ENCODE results near the gene MED10.

Gene MED10

GRCh38 chr5:6393596-6394194 is 15.3 kb upstream of the MED10 start:
- H3F3A ChIP-seq (ENCODE audit: insufficient read depth, low read length): no peaks in the 10 kb centered on the region
- TF ChIP-seq CTCF (IDR thresholded peaks at IDR 0.05; ENCODE audit: low read length): no peak
- no peak for TF ChIP-seq EZH2 (IDR thresholded peaks at IDR 0.05; ENCODE audit: borderline replicate concordance, low read length)
- H3K79me2 ChIP-seq (ENCODE audit: insufficient read depth, low read length): no peaks in the 10 kb centered on the region
- no peak overlapping the region for H2AFZ ChIP-seq (ENCODE audit: low read length)
- no peak overlapping the region for H3K27ac ChIP-seq (ENCODE audit: low read depth, low read length, poor library complexity, severe bottlenecking)
- peaks cover 5% of the 10 kb centered on the region; the same call in 1 of the 2 replicates for H3K27me3 ChIP-seq (ENCODE audit: insufficient read depth, low read length)
- no peak overlapping the region for H3K4me3 ChIP-seq (ENCODE audit: low read depth, low read length, poor library complexity, severe bottlenecking)
- H3K9me3 ChIP-seq (ENCODE audit: low read length): no peaks in the 10 kb centered on the region
- H4K20me1 ChIP-seq (ENCODE audit: insufficient read depth, low read length): no peaks in the 10 kb centered on the region
- no peaks in the 10 kb centered on the region for H3K9me2 ChIP-seq (ENCODE audit: low read depth, low read length)
- no peaks in the 10 kb centered on the region for H3K36me3 ChIP-seq (ENCODE audit: insufficient read depth, low read length)
- H3K4me2 ChIP-seq (ENCODE audit: low read length): no peak overlapping the region
- H3K9ac ChIP-seq (ENCODE audit: low read length): no peak overlapping the region
- H3K4me1 ChIP-seq (ENCODE audit: insufficient read depth, low read length, severe bottlenecking): no peaks in the 10 kb centered on the region

- Histone ChIP-seq H3K9ac (ENCODE audit: low read length) (no peak overlapping the region), H3K79me2 (ENCODE audit: insufficient read depth, low read length) (no peaks in the 10 kb centered on the region), H2AFZ (ENCODE audit: low read length) (no peak overlapping the region), H4K20me1 (ENCODE audit: insufficient read depth, low read length) (no peaks in the 10 kb centered on the region), H3F3A (ENCODE audit: insufficient read depth, low read length) (no peaks in the 10 kb centered on the region), H3K27ac (ENCODE audit: low read depth, low read length, poor library complexity, severe bottlenecking) (no peak overlapping the region), H3K4me2 (ENCODE audit: low read length) (no peak overlapping the region), H3K4me3 (ENCODE audit: low read depth, low read length, poor library complexity, severe bottlenecking) (no peak overlapping the region), H3K36me3 (ENCODE audit: insufficient read depth, low read length) (no peaks in the 10 kb centered on the region), H3K4me1 (ENCODE audit: insufficient read depth, low read length, severe bottlenecking) (no peaks in the 10 kb centered on the region), H3K9me2 (ENCODE audit: low read depth, low read length) (no peaks in the 10 kb centered on the region), H3K27me3 (ENCODE audit: insufficient read depth, low read length) (no peaks in the 10 kb centered on the region; the same call in 1 of the 2 replicates), H3K9me3 (ENCODE audit: low read length) (no peaks in the 10 kb centered on the region)
- no peak for TF ChIP-seq EZH2 (IDR thresholded peaks at IDR 0.05; ENCODE audit: borderline replicate concordance, low read length)
- no peak for TF ChIP-seq CTCF (IDR thresholded peaks at IDR 0.05; ENCODE audit: low read length)
These were observed 14.2 kb upstream of the MED10 start for GRCh38 chr5:6392561-6392960.

- no peak overlapping the region for H3K9ac ChIP-seq (ENCODE audit: low read length)
- no peaks in the 10 kb centered on the region for H3K79me2 ChIP-seq (ENCODE audit: insufficient read depth, low read length)
- H3K36me3 ChIP-seq (ENCODE audit: insufficient read depth, low read length): no peaks in the 10 kb centered on the region
- no peaks in the 10 kb centered on the region for H3K4me1 ChIP-seq (ENCODE audit: insufficient read depth, low read length, severe bottlenecking)
- H2AFZ ChIP-seq (ENCODE audit: low read length): no peak overlapping the region
- H3K4me2 ChIP-seq (ENCODE audit: low read length): no peak overlapping the region
- H3F3A ChIP-seq (ENCODE audit: insufficient read depth, low read length): no peaks in the 10 kb centered on the region
- no peak overlapping the region for H3K27ac ChIP-seq (ENCODE audit: low read depth, low read length, poor library complexity, severe bottlenecking)
- H4K20me1 ChIP-seq (ENCODE audit: insufficient read depth, low read length): no peaks in the 10 kb centered on the region
- no peak overlapping the region for H3K4me3 ChIP-seq (ENCODE audit: low read depth, low read length, poor library complexity, severe bottlenecking)
- no peak for TF ChIP-seq EZH2 (IDR thresholded peaks at IDR 0.05; ENCODE audit: borderline replicate concordance, low read length)
- TF ChIP-seq CTCF (IDR thresholded peaks at IDR 0.05; ENCODE audit: low read length): no peak
- peaks cover 5% of the 10 kb centered on the region; the same call in 1 of the 2 replicates for H3K27me3 ChIP-seq (ENCODE audit: insufficient read depth, low read length)
- no peaks in the 10 kb centered on the region for H3K9me2 ChIP-seq (ENCODE audit: low read depth, low read length)
- no peaks in the 10 kb centered on the region for H3K9me3 ChIP-seq (ENCODE audit: low read length)
These were observed 12.8 kb upstream of the MED10 start for GRCh38 chr5:6391151-6391550.
